Measurements from ENCODE around the gene PRKCH. TPM values are rescaled to one million over a fixed set of nuclear protein-coding genes. Genes with fewer than 3 reads are reported as not detected.

The PRKCH gene
- total RNA-seq, 1 experiment from 2014 or later, result 18.3 TPM

GRCh38 chr14:61466249-61466904 is 145.0 kb downstream of the PRKCH start:
- CTCF ChIA-PET, result no interaction called here
- BruUV-seq (replicated peaks), result no TSS peak
- Mint-ChIP-seq H3K9me3 (ENCODE audit: unreplicated experiment) (no peaks in the 10 kb centered on the region), H3K4me3 (ENCODE audit: unreplicated experiment) (no peak overlapping the region), H3K36me3 (ENCODE audit: insufficient read depth, unreplicated experiment) (no peaks in the 10 kb centered on the region), H3K4me1 (ENCODE audit: low read depth, unreplicated experiment) (no peaks in the 10 kb centered on the region), H3K27me3 (ENCODE audit: insufficient read depth, unreplicated experiment) (no peaks in the 10 kb centered on the region), H3K27ac (ENCODE audit: unreplicated experiment) (no peak overlapping the region)
- TF ChIP-seq CTCF (IDR thresholded peaks at IDR 0.05; ENCODE audit: insufficient read depth in 1 of 2, low read depth in 1 of 2, low read length in 1 of 2, severe bottlenecking in 1 of 2, unreplicated experiment in 1 of 2), result no peak
- POLR2A ChIA-PET, result no interaction called here
- no peak for DNase-seq
- Histone ChIP-seq H3K4me3 (ENCODE audit: low read depth, low read length) (no peak overlapping the region), H3K4me1 (no peaks in the 10 kb centered on the region), H3K27me3 (replicated peaks; ENCODE audit: control insufficient read depth, insufficient read depth, low read length) (no peaks in the 10 kb centered on the region), H3K9me3 (no peaks in the 10 kb centered on the region), H3K36me3 (ENCODE audit: control insufficient read depth, insufficient read depth, low read length) (no peaks in the 10 kb centered on the region)
- intact Hi-C loops (cut with micrococcal nuclease; ENCODE audit: unreplicated experiment), result no loop called here

- H3K9me3 Mint-ChIP-seq (ENCODE audit: unreplicated experiment), result no peaks in the 10 kb centered on the region
- intact Hi-C loops (cut with micrococcal nuclease; ENCODE audit: unreplicated experiment), result no loop called here
- no peaks in the 10 kb centered on the region for H3K36me3 Mint-ChIP-seq (ENCODE audit: insufficient read depth, unreplicated experiment)
- TF ChIP-seq CTCF (IDR thresholded peaks at IDR 0.05; ENCODE audit: insufficient read depth in 1 of 2, low read depth in 1 of 2, low read length in 1 of 2, severe bottlenecking in 1 of 2, unreplicated experiment in 1 of 2), result no peak
- H3K4me3 Mint-ChIP-seq (ENCODE audit: unreplicated experiment), result no peak overlapping the region
- Histone ChIP-seq H3K36me3 (ENCODE audit: control insufficient read depth, insufficient read depth, low read length) (no peaks in the 10 kb centered on the region), H3K27me3 (replicated peaks; ENCODE audit: control insufficient read depth, insufficient read depth, low read length) (no peaks in the 10 kb centered on the region), H3K4me3 (ENCODE audit: low read depth, low read length) (no peak overlapping the region), H3K9me3 (no peaks in the 10 kb centered on the region), H3K4me1 (no peaks in the 10 kb centered on the region)
- H3K27me3 Mint-ChIP-seq (ENCODE audit: insufficient read depth, unreplicated experiment), result no peaks in the 10 kb centered on the region
- DNase-seq, result no peak
- CTCF ChIA-PET, result no interaction called here
- no peaks in the 10 kb centered on the region for H3K4me1 Mint-ChIP-seq (ENCODE audit: low read depth, unreplicated experiment)
- H3K27ac Mint-ChIP-seq (ENCODE audit: unreplicated experiment), result no peak overlapping the region
- POLR2A ChIA-PET, result interaction anchor here (0.5 kb wide), 1 partner anchor 114 kb away, joined by 4 read pairs; no protein-coding TSS in a partner anchor
- BruUV-seq (replicated peaks), result no TSS peak
These were observed 145.5 kb downstream of the PRKCH start for GRCh38 chr14:61466905-61467280.

- Histone ChIP-seq H3K27me3 (replicated peaks; ENCODE audit: control insufficient read depth, insufficient read depth, low read length) (no peaks in the 10 kb centered on the region), H3K4me1 (no peaks in the 10 kb centered on the region), H3K4me3 (ENCODE audit: low read depth, low read length) (no peak overlapping the region), H3K9me3 (no peaks in the 10 kb centered on the region), H3K36me3 (ENCODE audit: control insufficient read depth, insufficient read depth, low read length) (no peaks in the 10 kb centered on the region)
- Mint-ChIP-seq H3K4me1 (ENCODE audit: low read depth, unreplicated experiment) (no peaks in the 10 kb centered on the region), H3K36me3 (ENCODE audit: insufficient read depth, unreplicated experiment) (no peaks in the 10 kb centered on the region), H3K27ac (ENCODE audit: unreplicated experiment) (no peak overlapping the region), H3K4me3 (ENCODE audit: unreplicated experiment) (no peak overlapping the region), H3K27me3 (ENCODE audit: insufficient read depth, unreplicated experiment) (no peaks in the 10 kb centered on the region), H3K9me3 (ENCODE audit: unreplicated experiment) (no peaks in the 10 kb centered on the region)
- no peak for DNase-seq
- ChIA-PET CTCF (no interaction called here), POLR2A (interaction anchor here (0.5 kb wide), 1 partner anchor 113 kb away, joined by 4 read pairs; no protein-coding TSS in a partner anchor)
- no peak for TF ChIP-seq CTCF (IDR thresholded peaks at IDR 0.05; ENCODE audit: insufficient read depth in 1 of 2, low read depth in 1 of 2, low read length in 1 of 2, severe bottlenecking in 1 of 2, unreplicated experiment in 1 of 2)
- intact Hi-C loops (cut with micrococcal nuclease; ENCODE audit: unreplicated experiment), result no loop called here
- BruUV-seq (replicated peaks), result no TSS peak
These were observed 145.9 kb downstream of the PRKCH start for GRCh38 chr14:61467296-61467695.
